Astrocyte (in vitro differentiated cells and primary cell): ENCODE results near the gene CPNE6.

ENCODE experiments used
- CTCF ChIP-seq: IDR thresholded peaks from 2 replicates; pipeline ENCODE4 v1.5.1; 2011; ENCODE audit warnings: low read depth, mild to moderate bottlenecking, inconsistent platforms, low read length, moderate library complexity; ENCODE audit not compliant: insufficient read depth
- EZH2 ChIP-seq: IDR thresholded peaks from 2 replicates; pipeline ENCODE4 v1.6.1; 2012; ENCODE audit warnings: mild to moderate bottlenecking, low read length, inconsistent platforms; ENCODE audit not compliant: insufficient read depth

- TF ChIP-seq CTCF (no peak), EZH2 (no peak)
These were observed 13.5 kb upstream of the CPNE6 start for GRCh38 chr14:24057867-24058259.
